ENCODE data around the gene FSTL5.

The FSTL5 gene

GRCh38 chr4:161702287-161702686 is 461.5 kb downstream of the FSTL5 start:
- no peak for DNase-seq (ENCODE audit: low read depth, low spot score)
- POLR2A ChIA-PET, result no interaction called here
- no peak overlapping the region for H3K4me3 ChIP-seq (ENCODE audit: low read depth, low read length)
- CTCF ChIA-PET, result no interaction called here
- TF ChIP-seq, protein P1, sequence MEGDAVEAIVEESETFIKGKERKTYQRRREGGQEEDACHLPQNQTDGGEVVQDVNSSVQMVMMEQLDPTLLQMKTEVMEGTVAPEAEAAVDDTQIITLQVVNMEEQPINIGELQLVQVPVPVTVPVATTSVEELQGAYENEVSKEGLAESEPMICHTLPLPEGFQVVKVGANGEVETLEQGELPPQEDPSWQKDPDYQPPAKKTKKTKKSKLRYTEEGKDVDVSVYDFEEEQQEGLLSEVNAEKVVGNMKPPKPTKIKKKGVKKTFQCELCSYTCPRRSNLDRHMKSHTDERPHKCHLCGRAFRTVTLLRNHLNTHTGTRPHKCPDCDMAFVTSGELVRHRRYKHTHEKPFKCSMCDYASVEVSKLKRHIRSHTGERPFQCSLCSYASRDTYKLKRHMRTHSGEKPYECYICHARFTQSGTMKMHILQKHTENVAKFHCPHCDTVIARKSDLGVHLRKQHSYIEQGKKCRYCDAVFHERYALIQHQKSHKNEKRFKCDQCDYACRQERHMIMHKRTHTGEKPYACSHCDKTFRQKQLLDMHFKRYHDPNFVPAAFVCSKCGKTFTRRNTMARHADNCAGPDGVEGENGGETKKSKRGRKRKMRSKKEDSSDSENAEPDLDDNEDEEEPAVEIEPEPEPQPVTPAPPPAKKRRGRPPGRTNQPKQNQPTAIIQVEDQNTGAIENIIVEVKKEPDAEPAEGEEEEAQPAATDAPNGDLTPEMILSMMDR (IDR thresholded peaks at IDR 0.05; ENCODE audit: insufficient read depth, low read length, missing control alignments), result no peak

DNA sequence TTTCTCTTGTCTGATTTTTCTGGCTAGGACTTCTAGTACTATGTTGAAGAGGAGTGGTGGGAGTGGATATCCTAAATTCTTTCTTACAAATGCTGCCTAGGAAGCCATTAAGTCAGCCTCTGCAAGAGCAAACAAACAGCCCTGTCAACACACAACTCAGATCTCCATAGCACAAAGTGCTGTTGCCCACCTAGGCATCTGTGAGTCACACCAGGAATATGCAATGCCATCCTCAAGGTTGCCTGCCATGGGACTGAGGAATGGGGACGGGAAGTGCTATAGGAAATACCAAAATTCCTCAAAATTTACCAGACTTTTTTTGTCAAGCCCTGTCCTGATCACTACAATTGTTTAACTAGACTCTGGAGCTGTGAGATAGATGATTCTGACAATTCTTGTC is 466.9 kb downstream of the FSTL5 start:
- H3K4me3 ChIP-seq (ENCODE audit: low read depth, low read length), result no peak overlapping the region
- POLR2A ChIA-PET, result no interaction called here
- no peak for DNase-seq (ENCODE audit: low read depth, low spot score)
- TF ChIP-seq, protein P1 (IDR thresholded peaks at IDR 0.05; ENCODE audit: insufficient read depth, low read length, missing control alignments), result no peak
- CTCF ChIA-PET, result no interaction called here

GRCh38 chr4:161680146-161680545 is 483.7 kb downstream of the FSTL5 start:
- H3K4me3 ChIP-seq (ENCODE audit: low read depth, low read length), result no peak overlapping the region
- ChIA-PET CTCF (no interaction called here), POLR2A (no interaction called here)
- no peak for DNase-seq (ENCODE audit: low read depth, low spot score)
- TF ChIP-seq, protein P1 (IDR thresholded peaks at IDR 0.05; ENCODE audit: insufficient read depth, low read length, missing control alignments), result no peak

GRCh38 chr4:161664740-161665139 is 499.1 kb downstream of the FSTL5 start:
- no peak for DNase-seq (ENCODE audit: low read depth, low spot score)
- H3K4me3 ChIP-seq (ENCODE audit: low read depth, low read length), result no peak overlapping the region
- TF ChIP-seq, protein P1 (IDR thresholded peaks at IDR 0.05; ENCODE audit: insufficient read depth, low read length, missing control alignments), result no peak
- CTCF ChIA-PET, result no interaction called here
- POLR2A ChIA-PET, result no interaction called here

DNA sequence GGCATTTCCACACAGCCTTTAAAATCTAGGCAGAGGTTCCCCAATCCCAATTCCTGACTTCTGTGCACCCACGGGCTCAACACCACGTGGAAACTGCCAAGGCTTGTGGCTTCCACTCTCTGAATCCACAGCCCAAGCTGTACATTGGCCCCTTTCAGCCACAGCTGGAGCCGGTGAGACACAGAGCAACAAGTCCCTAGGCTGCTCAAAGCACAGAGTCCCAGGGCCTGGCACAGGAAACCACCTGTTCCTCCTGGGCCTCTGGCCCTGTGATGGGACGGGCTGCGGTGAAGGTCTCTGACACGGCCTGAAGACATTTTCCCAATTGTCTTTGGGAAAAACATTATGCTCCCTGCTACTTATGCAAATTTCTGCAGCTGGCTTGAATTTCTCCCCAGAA is 500.0 kb downstream of the FSTL5 start:
- CTCF ChIA-PET, result no interaction called here
- no peak for DNase-seq (ENCODE audit: low read depth, low spot score)
- no peak overlapping the region for H3K4me3 ChIP-seq (ENCODE audit: low read depth, low read length)
- TF ChIP-seq, protein P1 (IDR thresholded peaks at IDR 0.05; ENCODE audit: insufficient read depth, low read length, missing control alignments), result no peak
- POLR2A ChIA-PET, result no interaction called here

- TF ChIP-seq, protein P1 (IDR thresholded peaks at IDR 0.05; ENCODE audit: insufficient read depth, low read length, missing control alignments), result no peak
- ChIA-PET POLR2A (no interaction called here), CTCF (no interaction called here)
- no peak overlapping the region for H3K4me3 ChIP-seq (ENCODE audit: low read depth, low read length)
- DNase-seq (ENCODE audit: low read depth, low spot score), result no peak
Measured at GRCh38 chr4:161658676-161659075, 505.1 kb downstream of the FSTL5 start.

Measured in AG04449 (cell line).